ENCODE results near the gene CHDH.

GRCh38 chr3:53765753-53766152 lies 80.5 kb downstream of the CHDH start:
- TF ChIP-seq CTCF (IDR thresholded peaks at IDR 0.05) (no peak), POLR2A (IDR thresholded peaks at IDR 0.05) (no peak)

All from right lobe of liver (tissue), 4 donors.